Measurements from ENCODE around the gene KLHL2.
"Not testable (repeated sequence)": the region's sequence is repeated elsewhere in the genome, so short reads cannot be mapped to it uniquely, and the experiment has no call there.

DNA sequence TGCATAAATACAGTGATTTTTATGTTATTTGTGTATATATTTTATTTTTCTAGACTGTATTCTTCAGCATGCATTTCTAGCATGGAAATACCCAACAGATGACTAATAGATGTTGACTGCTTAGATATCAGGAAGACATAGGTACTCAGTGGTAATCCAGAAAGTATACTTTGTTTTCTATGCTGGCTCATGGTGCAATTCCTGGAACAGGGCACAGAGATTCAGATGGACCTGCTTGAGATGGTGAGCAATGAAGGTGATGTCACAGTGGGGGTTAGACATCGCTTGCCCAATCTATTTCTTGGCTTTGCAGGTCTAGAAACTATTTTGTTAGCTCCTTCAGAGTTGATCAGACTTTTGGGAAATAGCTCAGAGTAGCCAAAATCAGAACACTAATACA is 41.5 kb downstream of the KLHL2 start:
- not testable (repeated sequence) for TF ChIP-seq POLR2A (IDR thresholded peaks at IDR 0.05); EP300 (IDR thresholded peaks at IDR 0.05; ENCODE audit: low read depth); POLR2AphosphoS5 (IDR thresholded peaks at IDR 0.05)
- TF ChIP-seq, protein P1, sequence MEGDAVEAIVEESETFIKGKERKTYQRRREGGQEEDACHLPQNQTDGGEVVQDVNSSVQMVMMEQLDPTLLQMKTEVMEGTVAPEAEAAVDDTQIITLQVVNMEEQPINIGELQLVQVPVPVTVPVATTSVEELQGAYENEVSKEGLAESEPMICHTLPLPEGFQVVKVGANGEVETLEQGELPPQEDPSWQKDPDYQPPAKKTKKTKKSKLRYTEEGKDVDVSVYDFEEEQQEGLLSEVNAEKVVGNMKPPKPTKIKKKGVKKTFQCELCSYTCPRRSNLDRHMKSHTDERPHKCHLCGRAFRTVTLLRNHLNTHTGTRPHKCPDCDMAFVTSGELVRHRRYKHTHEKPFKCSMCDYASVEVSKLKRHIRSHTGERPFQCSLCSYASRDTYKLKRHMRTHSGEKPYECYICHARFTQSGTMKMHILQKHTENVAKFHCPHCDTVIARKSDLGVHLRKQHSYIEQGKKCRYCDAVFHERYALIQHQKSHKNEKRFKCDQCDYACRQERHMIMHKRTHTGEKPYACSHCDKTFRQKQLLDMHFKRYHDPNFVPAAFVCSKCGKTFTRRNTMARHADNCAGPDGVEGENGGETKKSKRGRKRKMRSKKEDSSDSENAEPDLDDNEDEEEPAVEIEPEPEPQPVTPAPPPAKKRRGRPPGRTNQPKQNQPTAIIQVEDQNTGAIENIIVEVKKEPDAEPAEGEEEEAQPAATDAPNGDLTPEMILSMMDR (IDR thresholded peaks at IDR 0.05): not testable (repeated sequence)
